Karpas-422 (cell line): ENCODE results near the gene COPE. TPM values are rescaled to one million over a fixed set of nuclear protein-coding genes. Genes with fewer than 3 reads are reported as not detected.

Source experiments
- DNase-seq: peaks from one replicate; pipeline ENCODE4 v3.0.0-alpha.2; 2015
- H2AFZ ChIP-seq: fragments of 200-600 bp; sonication (generic); 2 replicates; pipeline ENCODE4 v1.6.1; 2014; ENCODE audit warnings: antibody characterized with exemption, low read length, mixed read lengths
- H3K27ac ChIP-seq: fragments of 200-600 bp; sonication (generic); 2 replicates; pipeline ENCODE4 v1.5.1; 2014; ENCODE audit warnings: mild to moderate bottlenecking, low read length, moderate library complexity
- H3K27me3 ChIP-seq: fragments of 200-600 bp; sonication (generic); 2 replicates; pipeline ENCODE4 v1.6.1; 2014; ENCODE audit warnings: low read length, mixed read lengths
- H3K36me3 ChIP-seq: fragments of 200-600 bp; sonication (generic); 2 replicates; pipeline ENCODE4 v1.6.1; 2014; ENCODE audit warnings: low read length, mixed read lengths; ENCODE audit not compliant: insufficient read depth
- H3K4me1 ChIP-seq: fragments of 200-600 bp; sonication (generic); 2 replicates; pipeline ENCODE4 v1.6.1; 2014; ENCODE audit warnings: mild to moderate bottlenecking, low read length, mixed read lengths
- H3K4me2 ChIP-seq: fragments of 200-600 bp; sonication (generic); 2 replicates; pipeline ENCODE4 v1.6.1; 2014; ENCODE audit warnings: low read length, low read depth, mild to moderate bottlenecking; ENCODE audit not compliant: poor library complexity, severe bottlenecking
- H3K4me3 ChIP-seq: fragments of 200-600 bp; sonication (generic); 2 replicates; pipeline ENCODE4 v1.5.1; 2014; ENCODE audit warnings: mild to moderate bottlenecking, antibody characterized with exemption, low read length, mixed read lengths
- H3K79me2 ChIP-seq: fragments of 200-600 bp; sonication (generic); 2 replicates; pipeline ENCODE4 v1.6.1; 2014; ENCODE audit warnings: mild to moderate bottlenecking, low read length, mixed read lengths
- H3K9ac ChIP-seq: fragments of 200-600 bp; sonication (generic); 2 replicates; pipeline ENCODE4 v1.6.0; 2014; ENCODE audit warnings: low read length
- H3K9me2 ChIP-seq: fragments of 200-600 bp; sonication (generic), shearing (Covaris generic); replicated peaks from 2 replicates; pipeline ENCODE4 v1.6.0; 2014; ENCODE audit warnings: mild to moderate bottlenecking, low read length, moderate library complexity; ENCODE audit not compliant: insufficient read depth
- H3K9me3 ChIP-seq: fragments of 300-700, 200-600 bp; sonication (generic); 2 replicates; pipeline ENCODE4 v1.6.1; 2014; ENCODE audit warnings: low read length, mixed read lengths
- H4K20me1 ChIP-seq: fragments of 200-600 bp; sonication (generic); 2 replicates; pipeline ENCODE4 v1.6.1; 2014; ENCODE audit warnings: mild to moderate bottlenecking, antibody characterized with exemption, low read length, low read depth; ENCODE audit not compliant: insufficient read depth
- total RNA-seq: library from RNA; depleted of rRNA; stranded (reverse); fragments of >200 nt; shearing (Covaris generic); gene quantifications from 2 replicates; pipeline ENCODE4 v1.2.3, GENCODE V29; 2014; ENCODE audit warnings: low replicate concordance

The COPE gene
- total RNA-seq, 1 experiment from 2014 or later = 145 TPM

GRCh38 chr19:18896421-18896841 is 22.8 kb downstream of the COPE start:
- Histone ChIP-seq H3K9me2 (no peaks in the 10 kb centered on the region), H3K79me2 (no peaks in the 10 kb centered on the region), H3K9me3 (no peaks in the 10 kb centered on the region), H3K36me3 (no peaks in the 10 kb centered on the region), H2AFZ (no peak overlapping the region), H3K4me1 (no peaks in the 10 kb centered on the region), H3K4me3 (no peak overlapping the region), H3K27me3 (no peaks in the 10 kb centered on the region), H3K27ac (no peak overlapping the region), H3K4me2 (no peak overlapping the region), H4K20me1 (no peaks in the 10 kb centered on the region), H3K9ac (no peak overlapping the region)
- DNase-seq = no peak

- H3K36me3 ChIP-seq = no peaks in the 10 kb centered on the region
- H3K4me2 ChIP-seq = no peak within 1 kb of the TSS
- no peaks in the 10 kb centered on the region for H3K9me2 ChIP-seq
- no peaks in the 10 kb centered on the region for H3K9me3 ChIP-seq
- no peak for DNase-seq
- H4K20me1 ChIP-seq = no peaks in the 10 kb centered on the region
- H3K27ac ChIP-seq = no peak within 1 kb of the TSS
- no peak within 1 kb of the TSS for H2AFZ ChIP-seq
- H3K4me1 ChIP-seq = no peaks in the 10 kb centered on the region
- no peaks in the 10 kb centered on the region for H3K79me2 ChIP-seq
- H3K27me3 ChIP-seq = no peaks in the 10 kb centered on the region
- H3K9ac ChIP-seq = no peak within 1 kb of the TSS
- H3K4me3 ChIP-seq = no peak within 1 kb of the TSS
These were observed 23.3 kb downstream of the COPE start, which contains the start of gene CERS1 for GRCh38 chr19:18895824-18896341. Gene CERS1 (minus strand): TSS chr19:18896158. CDS start chr19:18896072, 86 bp downstream.

GRCh38 chr19:18895038-18895823 is 24.0 kb downstream of the COPE start:
- H3K9me3 ChIP-seq = no peaks in the 10 kb centered on the region
- no peak overlapping the region for H3K4me2 ChIP-seq
- DNase-seq = no peak
- no peaks in the 10 kb centered on the region for H3K4me1 ChIP-seq
- H4K20me1 ChIP-seq = no peaks in the 10 kb centered on the region
- H2AFZ ChIP-seq = no peak overlapping the region
- no peaks in the 10 kb centered on the region for H3K79me2 ChIP-seq
- no peak overlapping the region for H3K4me3 ChIP-seq
- no peak overlapping the region for H3K27ac ChIP-seq
- H3K27me3 ChIP-seq = no peaks in the 10 kb centered on the region
- H3K9ac ChIP-seq = no peak overlapping the region
- H3K36me3 ChIP-seq = no peaks in the 10 kb centered on the region
- H3K9me2 ChIP-seq = no peaks in the 10 kb centered on the region

GRCh38 chr19:18894254-18895037 is 24.7 kb downstream of the COPE start:
- H3K9me3 ChIP-seq = no peaks in the 10 kb centered on the region
- no peaks in the 10 kb centered on the region for H4K20me1 ChIP-seq
- no peaks in the 10 kb centered on the region for H3K4me1 ChIP-seq
- no peak overlapping the region for H3K4me2 ChIP-seq
- no peak overlapping the region for H3K4me3 ChIP-seq
- H2AFZ ChIP-seq = no peak overlapping the region
- H3K27me3 ChIP-seq = no peaks in the 10 kb centered on the region
- DNase-seq = peak; percentile 51
- H3K36me3 ChIP-seq = no peaks in the 10 kb centered on the region
- H3K27ac ChIP-seq = no peak overlapping the region
- H3K9me2 ChIP-seq = no peaks in the 10 kb centered on the region
- H3K9ac ChIP-seq = no peak overlapping the region
- no peaks in the 10 kb centered on the region for H3K79me2 ChIP-seq

GRCh38 chr19:18893587-18894253 is 25.5 kb downstream of the COPE start:
- H2AFZ ChIP-seq = no peak overlapping the region
- H3K4me1 ChIP-seq = no peaks in the 10 kb centered on the region
- H3K4me2 ChIP-seq = no peak overlapping the region
- H3K79me2 ChIP-seq = no peaks in the 10 kb centered on the region
- H3K9me3 ChIP-seq = no peaks in the 10 kb centered on the region
- no peaks in the 10 kb centered on the region for H3K9me2 ChIP-seq
- H3K27ac ChIP-seq = no peak overlapping the region
- no peaks in the 10 kb centered on the region for H3K27me3 ChIP-seq
- no peak overlapping the region for H3K9ac ChIP-seq
- no peaks in the 10 kb centered on the region for H3K36me3 ChIP-seq
- no peaks in the 10 kb centered on the region for H4K20me1 ChIP-seq
- no peak overlapping the region for H3K4me3 ChIP-seq
- DNase-seq = no peak

GRCh38 chr19:18889949-18890745 is 29.0 kb downstream of the COPE start:
- Histone ChIP-seq H3K79me2 (no peaks in the 10 kb centered on the region), H3K9me3 (no peaks in the 10 kb centered on the region), H4K20me1 (no peaks in the 10 kb centered on the region), H3K27ac (no peak overlapping the region), H3K4me1 (no peaks in the 10 kb centered on the region), H3K9ac (no peak overlapping the region), H3K27me3 (no peaks in the 10 kb centered on the region), H3K4me3 (no peak overlapping the region), H2AFZ (no peak overlapping the region), H3K4me2 (no peak overlapping the region), H3K36me3 (no peaks in the 10 kb centered on the region), H3K9me2 (no peaks in the 10 kb centered on the region)
- no peak for DNase-seq

- Histone ChIP-seq H3K79me2 (no peaks in the 10 kb centered on the region), H3K9me2 (no peaks in the 10 kb centered on the region), H3K36me3 (no peaks in the 10 kb centered on the region), H3K27ac (no peak overlapping the region), H3K9ac (no peak overlapping the region), H3K27me3 (no peaks in the 10 kb centered on the region), H3K4me1 (no peaks in the 10 kb centered on the region), H3K4me2 (no peak overlapping the region), H3K9me3 (no peaks in the 10 kb centered on the region), H3K4me3 (no peak overlapping the region), H2AFZ (no peak overlapping the region), H4K20me1 (no peaks in the 10 kb centered on the region)
- no peak for DNase-seq
These were observed 32.2 kb downstream of the COPE start for GRCh38 chr19:18886972-18887371.
